ENCODE data around the gene NPFF. TPM values are rescaled to one million over a fixed set of nuclear protein-coding genes. Genes with fewer than 3 reads are reported as not detected.

NPFF gene
- total and polyA plus RNA-seq, 10 donors, result 0.49 to 2.0 (median 1.3) TPM; not detected in 7

GRCh38 chr12:53500776-53501614 is 6.3 kb downstream of the NPFF start, which contains the start of gene TARBP2:
Gene TARBP2, plus strand, starts transcription at chr12:53501283. Its CDS starts 126 bp downstream, at chr12:53501409.
- H3K36me3 ChIP-seq, result peaks cover 0 to 32% (median 18%) of the 10 kb centered on the region in 6 donors
- intact Hi-C loops (cut with DNase I; ENCODE audit: low total_unique reads), result loop anchor here (10.0 kb wide), 1 partner anchor 46 kb away; the partner anchor contains the start of gene PCBP2
- TF ChIP-seq POLR2AphosphoS5 (IDR thresholded peaks at IDR 0.05) (peak; percentile 85 to 93 (median 88)), CTCF (IDR thresholded peaks at IDR 0.05 in 8 of 11, conservative IDR thresholded peaks at IDR 0.05 in 3 of 11) (peak in 6 of 11 experiments; percentile 6 to 45 (median 21)), POLR2A (IDR thresholded peaks at IDR 0.05) (peak in 2 of 3 donors; percentile 7 to 69)
- peak within 1 kb of the TSS; percentile 55 to 87 (median 66) for H3K4me3 ChIP-seq
- H3K27me3 ChIP-seq (replicated peaks in 1 of 7), result no peaks in the 10 kb centered on the region
- peaks cover 7 to 69% (median 47%) of the 10 kb centered on the region in 6 donors for H3K4me1 ChIP-seq
- peak; percentile 99 for DNase-seq
- whole genome bisulfite sequencing, 5 donors, result 0 to 1% (median 0%) methylated on average over 44 to 74 of the region's 74 CpGs
- peak within 1 kb of the TSS; percentile 92 to 100 (median 96) for H3K27ac ChIP-seq
- no peaks in the 10 kb centered on the region for H3K9me3 ChIP-seq

- WGBS, 5 donors, result 1 to 6% (median 2%) methylated on average over 8 to 17 of the region's 17 CpGs
- Histone ChIP-seq H3K4me1 (peaks cover 7 to 77% (median 50%) of the 10 kb centered on the region in 6 donors), H3K9me3 (no peaks in the 10 kb centered on the region), H3K36me3 (peaks cover 0 to 25% (median 11%) of the 10 kb centered on the region in 6 donors), H3K27me3 (replicated peaks in 1 of 7) (no peaks in the 10 kb centered on the region), H3K27ac (peak overlapping the region; percentile 91 to 98 (median 96)), H3K4me3 (peak overlapping the region; percentile 53 to 87 (median 66))
- intact Hi-C loops (cut with DNase I; ENCODE audit: low total_unique reads), result loop anchor here (10.0 kb wide), 1 partner anchor 45 kb away; the partner anchor contains the start of gene PCBP2
- peak in 2 of 3 donors; percentile 89 to 91 for TF ChIP-seq POLR2A (IDR thresholded peaks at IDR 0.05)
- TF ChIP-seq POLR2AphosphoS5 (IDR thresholded peaks at IDR 0.05), result peak; percentile 6 to 97 (median 95)
- TF ChIP-seq CTCF (IDR thresholded peaks at IDR 0.05 in 8 of 11, conservative IDR thresholded peaks at IDR 0.05 in 3 of 11), result no peak
- DNase-seq, result no peak
These were observed 7.0 kb downstream of the NPFF start for GRCh38 chr12:53500142-53500775.

- WGBS, 5 donors, result 1 to 2% (median 1%) methylated on average over 46 to 51 of the region's 51 CpGs
- DNase-seq, result peak; percentile 92
- Histone ChIP-seq H3K36me3 (peaks cover 0 to 17% (median 5%) of the 10 kb centered on the region in 6 donors), H3K27ac (peak within 1 kb of the TSS; percentile 91 to 98 (median 96)), H3K4me3 (peak within 1 kb of the TSS; percentile 53 to 87 (median 66)), H3K4me1 (peaks cover 7 to 82% (median 51%) of the 10 kb centered on the region in 6 donors), H3K27me3 (replicated peaks in 1 of 7) (no peaks in the 10 kb centered on the region), H3K9me3 (no peaks in the 10 kb centered on the region)
- intact Hi-C loops (cut with DNase I; ENCODE audit: low total_unique reads), result loop anchor here (10.0 kb wide), 1 partner anchor 45 kb away; the partner anchor contains the start of gene PCBP2
- peak in 1 of 11 experiments; percentile 20 for TF ChIP-seq CTCF (IDR thresholded peaks at IDR 0.05 in 8 of 11, conservative IDR thresholded peaks at IDR 0.05 in 3 of 11)
- TF ChIP-seq POLR2AphosphoS5 (IDR thresholded peaks at IDR 0.05), result peak; percentile 69 to 76 (median 72)
- TF ChIP-seq POLR2A (IDR thresholded peaks at IDR 0.05), result no peak
These were observed 7.8 kb downstream of the NPFF start, which contains the start of gene MAP3K12 for GRCh38 chr12:53499266-53500141. Gene MAP3K12, minus strand, starts transcription at chr12:53499458. Its CDS starts 12,067 bp downstream, at chr12:53487391.

Data from spleen (tissue), 11 donors.